SK-N-MC (cell line): ENCODE data around the gene BLTP3A.

Experiments used
- EZH2 ChIP-seq: fragments of 200-600 bp; sonication (generic); IDR thresholded peaks from one replicate; pipeline ENCODE4 v1.6.1; 2017; ENCODE audit warnings: antibody characterized with exemption
- POLR2AphosphoS5 ChIP-seq: IDR thresholded peaks from 2 replicates; pipeline ENCODE4 v1.6.1; 2012; ENCODE audit warnings: mild to moderate bottlenecking, low read depth, low read length, borderline replicate concordance

DNA sequence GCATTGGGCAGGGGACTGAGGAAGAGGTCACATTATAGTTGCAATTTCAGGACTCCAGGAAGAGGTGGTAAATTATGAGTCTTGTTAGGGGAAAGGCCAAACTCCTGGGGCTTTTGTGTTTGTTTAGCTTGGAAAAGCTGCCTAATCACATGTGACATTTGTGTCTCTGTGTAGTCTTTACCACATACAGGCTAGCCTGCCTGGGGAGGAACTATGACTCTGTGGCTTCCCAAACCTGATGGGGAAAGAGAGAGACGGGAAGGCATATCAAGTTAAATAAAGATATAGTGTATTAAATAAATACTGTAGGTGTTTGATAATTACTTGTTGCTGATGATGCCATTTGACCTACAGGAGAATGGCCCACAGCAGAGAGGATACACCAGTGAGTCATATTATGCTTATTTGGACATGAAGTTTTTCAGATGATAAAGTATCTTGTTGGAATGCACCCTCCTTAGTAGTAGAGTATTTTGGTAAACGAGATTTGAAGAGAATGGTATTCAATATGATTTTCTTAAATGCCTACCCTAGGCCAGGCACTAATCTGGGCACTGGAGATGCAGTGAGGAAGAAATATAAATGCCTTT, 4.0 kb downstream of the BLTP3A start:
- TF ChIP-seq POLR2AphosphoS5 (no peak), EZH2 (no peak)
